DMS79 treated with DMSO at 0.1 percent for 48 hours (cell line): Measurements from ENCODE around the gene ITGB5.
"Not testable (repeated sequence)": the region's sequence is repeated elsewhere in the genome, so short reads cannot be mapped to it uniquely, and the experiment has no call there.

Source experiments
- DNase-seq: peaks from one replicate; lab custom pipeline; 2025; lab: John Stamatoyannopoulos, UW

Gene ITGB5

DNA sequence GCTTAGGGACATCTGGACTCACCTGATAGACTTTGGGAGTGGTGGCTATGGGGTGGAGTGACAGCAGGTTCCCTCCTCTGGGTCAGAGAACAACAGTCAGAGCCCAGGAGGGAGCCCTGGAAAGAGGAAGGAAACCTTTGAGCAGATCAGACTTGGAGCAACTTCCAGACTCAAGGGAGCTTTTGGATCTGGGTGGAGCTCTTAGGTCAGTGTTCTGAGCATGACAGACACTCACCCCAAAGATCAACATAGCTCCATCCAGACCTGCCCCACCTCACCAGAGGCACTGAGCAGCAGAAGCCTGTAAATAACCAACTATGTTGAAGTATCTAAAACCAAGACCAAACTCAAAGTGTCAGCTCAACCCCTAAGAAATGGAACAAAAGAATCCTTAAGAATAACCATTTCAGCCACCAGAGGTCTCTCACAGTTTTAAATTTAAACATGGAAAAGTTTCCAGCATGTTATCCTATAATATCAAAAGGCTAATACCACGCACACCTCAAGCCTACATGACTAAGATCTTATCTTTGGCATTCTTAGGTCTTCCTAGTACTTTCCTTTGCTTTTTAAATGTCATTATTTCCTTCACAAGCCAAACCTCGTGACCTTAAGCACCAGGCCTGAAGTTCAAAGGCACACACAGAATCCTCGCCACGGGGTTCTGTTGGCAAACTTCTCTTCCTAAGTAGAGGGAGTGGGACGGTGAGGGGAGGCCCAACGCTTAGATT is 100.5 kb downstream of the ITGB5 start:
- no peak for DNase-seq

GRCh38 chr3:124785973-124786372 is 101.2 kb downstream of the ITGB5 start:
- no peak for DNase-seq

GRCh38 chr3:124784686-124785382 is 102.3 kb downstream of the ITGB5 start:
- DNase-seq: no peak

DNA sequence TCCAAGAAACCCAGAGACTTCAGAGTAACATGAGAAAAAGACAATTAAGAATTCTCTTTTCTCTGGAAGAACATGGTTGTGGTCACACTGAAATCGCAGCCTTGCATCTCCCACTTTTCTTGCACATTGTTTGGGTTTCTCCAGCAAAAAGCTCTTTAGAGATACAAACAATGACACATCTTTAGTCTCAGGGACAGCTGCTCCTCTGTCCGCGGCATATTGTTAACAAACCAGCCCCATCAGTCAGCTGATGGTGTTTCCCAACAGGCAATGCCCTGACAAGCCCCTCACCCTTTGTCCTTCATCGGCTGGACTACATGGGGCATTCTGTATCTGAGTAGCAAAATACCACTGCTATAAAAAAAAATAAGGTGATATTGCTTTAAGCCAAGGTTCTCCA is 103.5 kb downstream of the ITGB5 start:
- no peak for DNase-seq

DNA sequence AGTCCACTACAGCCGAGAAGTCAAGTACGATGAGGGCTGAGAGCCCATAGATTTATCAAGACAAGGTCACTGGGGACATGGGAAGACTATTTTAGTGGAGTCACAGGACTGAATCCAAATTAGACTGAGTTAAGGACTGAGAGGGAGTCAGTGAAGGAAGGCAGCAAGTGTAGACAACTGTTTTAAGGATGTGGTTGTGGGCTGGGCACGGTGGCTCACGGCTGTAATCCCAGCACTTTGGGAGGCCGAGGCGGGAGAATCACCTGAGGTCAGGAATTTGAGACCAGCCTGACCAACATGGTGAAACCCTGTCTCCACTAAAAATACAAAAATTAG is 104.8 kb downstream of the ITGB5 start:
- DNase-seq: not testable (repeated sequence)

GRCh38 chr3:124781476-124782376 is 105.4 kb downstream of the ITGB5 start:
- no peak for DNase-seq

- DNase-seq: no peak
Observed at GRCh38 chr3:124780761-124781475, 106.2 kb downstream of the ITGB5 start.

DNA sequence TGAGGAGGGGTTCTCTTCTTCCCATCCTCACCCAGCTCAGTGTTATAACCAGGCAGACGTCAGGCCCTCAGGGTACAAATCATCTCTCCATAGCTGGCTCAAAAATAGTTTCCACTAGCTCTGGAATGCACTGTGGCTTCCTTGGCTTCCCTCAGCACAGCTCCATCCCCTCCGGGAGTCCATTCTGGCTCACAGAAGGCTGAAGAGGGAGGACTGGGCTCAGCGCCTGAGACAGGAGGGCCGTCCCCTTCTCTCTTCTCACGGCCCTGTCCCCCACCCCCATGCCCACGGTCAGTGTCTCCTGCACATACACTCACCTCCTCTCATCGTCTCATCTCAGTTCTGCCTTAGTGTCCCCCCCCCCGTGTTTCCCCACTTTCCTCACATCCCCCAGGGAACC is 106.8 kb downstream of the ITGB5 start:
- DNase-seq: no peak

DNA sequence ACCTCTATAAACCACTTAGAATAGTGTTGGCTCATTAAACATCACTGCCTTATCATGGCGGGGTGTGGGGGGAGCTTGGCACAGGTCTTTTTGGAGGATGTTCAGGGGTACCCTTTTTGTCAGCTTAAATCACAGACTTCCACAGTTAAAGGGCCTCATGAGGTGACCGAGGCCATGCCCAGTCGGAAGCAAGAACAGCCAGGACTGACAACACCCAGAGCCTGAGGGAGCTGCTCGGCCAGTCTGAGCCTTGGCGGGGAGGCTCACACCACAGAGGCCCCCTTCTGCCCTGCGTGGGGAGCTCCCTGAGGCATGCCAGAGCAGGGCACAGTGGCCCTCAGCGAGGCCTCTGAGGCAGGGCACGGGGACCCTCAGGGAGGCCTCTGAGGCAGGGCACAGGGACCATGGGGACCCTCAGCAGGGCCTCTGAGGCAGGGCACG is 107.4 kb downstream of the ITGB5 start:
- no peak for DNase-seq

- DNase-seq: no peak
Observed at GRCh38 chr3:124779116-124779515, 108.0 kb downstream of the ITGB5 start.

DNA sequence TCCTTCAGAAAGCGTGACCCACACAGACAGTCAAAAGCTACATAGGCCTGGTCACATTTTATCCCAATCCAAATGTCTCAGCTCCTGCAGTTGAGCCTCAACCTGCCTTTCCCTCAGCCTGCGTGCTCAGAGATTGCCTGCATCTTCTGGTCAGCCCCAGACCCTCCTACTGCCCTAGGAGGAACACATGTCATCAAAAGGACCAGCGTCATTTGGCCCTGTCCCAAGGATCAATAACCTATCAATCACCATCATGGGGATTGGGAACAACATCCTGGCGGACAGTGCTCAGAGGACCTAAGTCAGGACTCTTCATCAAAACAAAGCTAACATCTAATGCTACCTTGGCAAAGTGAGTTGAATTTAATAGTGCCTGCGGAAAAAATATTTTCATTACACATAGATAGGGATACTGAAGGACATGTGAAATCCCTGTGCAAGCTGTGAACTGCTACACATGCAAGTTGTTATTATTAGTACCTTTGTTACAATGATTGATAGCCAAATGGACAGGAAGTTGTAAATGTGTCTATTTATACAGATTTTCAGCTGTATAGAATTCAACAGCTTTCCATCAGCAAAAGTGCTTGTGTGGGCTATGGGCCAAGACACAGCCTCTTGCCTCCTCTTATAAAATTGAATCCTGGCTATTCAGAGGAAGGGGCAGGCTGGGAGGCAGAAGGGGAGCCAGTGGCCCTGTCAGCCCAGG is 109.2 kb downstream of the ITGB5 start:
- peak; percentile 16 for DNase-seq

GRCh38 chr3:124776856-124777255 is 110.3 kb downstream of the ITGB5 start:
- DNase-seq: no peak

DNA sequence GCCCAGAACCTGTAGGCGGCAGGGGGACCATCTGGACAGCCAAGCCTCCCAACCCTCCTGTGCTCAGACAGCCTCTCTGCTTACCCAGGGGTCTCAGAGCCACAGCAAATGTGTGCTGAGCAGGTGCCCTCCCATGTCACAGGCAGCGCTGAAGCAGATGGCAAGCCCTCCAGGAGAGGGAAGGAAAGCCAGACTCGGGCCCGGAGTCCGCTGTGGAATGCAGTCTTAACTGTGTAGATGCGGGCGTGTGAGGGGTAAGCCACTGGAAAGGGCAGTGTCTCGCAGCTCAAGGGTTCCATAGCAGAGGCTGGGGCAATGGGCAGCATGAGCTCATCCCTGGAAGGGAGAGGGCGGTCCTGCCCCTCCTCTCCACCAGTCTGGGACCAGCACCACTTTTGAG is 111.3 kb downstream of the ITGB5 start:
- no peak for DNase-seq

GRCh38 chr3:124774841-124775402 is 112.2 kb downstream of the ITGB5 start:
- no peak for DNase-seq

GRCh38 chr3:124774327-124774718 is 112.8 kb downstream of the ITGB5 start:
- DNase-seq: no peak

DNA sequence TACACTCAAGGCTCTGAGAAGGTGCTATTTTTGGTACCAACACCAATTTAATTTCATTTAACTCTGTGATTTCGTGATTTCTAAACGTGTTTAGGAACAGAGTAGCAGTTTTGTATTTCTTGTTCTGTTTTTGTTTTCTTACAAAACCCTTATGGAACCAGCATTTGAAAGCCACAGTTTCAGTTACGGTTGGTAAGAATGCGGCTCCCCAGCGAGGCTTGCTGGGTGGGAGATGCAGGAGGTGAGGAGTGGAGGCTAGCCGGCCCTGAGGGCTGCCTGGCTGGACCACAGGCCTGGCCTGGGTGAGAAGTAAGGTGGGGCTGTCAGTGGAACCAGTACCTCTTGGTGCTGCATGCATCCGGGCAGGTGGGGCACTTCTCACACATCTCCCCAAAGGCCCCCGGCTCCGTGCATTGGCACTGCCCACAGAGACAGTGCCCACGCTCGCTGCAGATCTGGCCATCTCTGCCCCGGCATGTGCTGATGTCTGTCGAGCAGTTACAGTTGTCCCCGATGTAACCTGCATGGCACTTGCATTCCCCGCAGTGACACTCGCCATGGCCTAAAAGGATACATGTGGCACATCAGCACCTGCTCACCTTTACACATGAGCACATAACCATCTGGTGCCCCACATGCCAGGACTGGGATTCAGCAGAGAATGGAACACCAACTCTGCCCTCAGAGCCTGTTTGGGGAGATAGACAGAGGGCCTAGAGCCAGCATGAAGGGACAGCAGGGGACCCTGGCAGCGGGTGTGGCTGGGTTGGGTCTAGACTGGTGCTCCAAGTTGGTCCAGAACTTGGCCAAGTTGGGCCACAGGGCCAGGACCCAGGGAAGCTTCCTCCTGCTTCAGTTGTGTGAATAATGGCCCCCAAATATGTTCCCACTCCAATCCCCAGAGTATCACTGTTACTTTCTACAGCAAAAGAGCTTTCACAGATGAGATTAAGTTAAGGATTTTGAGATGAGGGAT is 113.5 kb downstream of the ITGB5 start:
- no peak for DNase-seq

DNA sequence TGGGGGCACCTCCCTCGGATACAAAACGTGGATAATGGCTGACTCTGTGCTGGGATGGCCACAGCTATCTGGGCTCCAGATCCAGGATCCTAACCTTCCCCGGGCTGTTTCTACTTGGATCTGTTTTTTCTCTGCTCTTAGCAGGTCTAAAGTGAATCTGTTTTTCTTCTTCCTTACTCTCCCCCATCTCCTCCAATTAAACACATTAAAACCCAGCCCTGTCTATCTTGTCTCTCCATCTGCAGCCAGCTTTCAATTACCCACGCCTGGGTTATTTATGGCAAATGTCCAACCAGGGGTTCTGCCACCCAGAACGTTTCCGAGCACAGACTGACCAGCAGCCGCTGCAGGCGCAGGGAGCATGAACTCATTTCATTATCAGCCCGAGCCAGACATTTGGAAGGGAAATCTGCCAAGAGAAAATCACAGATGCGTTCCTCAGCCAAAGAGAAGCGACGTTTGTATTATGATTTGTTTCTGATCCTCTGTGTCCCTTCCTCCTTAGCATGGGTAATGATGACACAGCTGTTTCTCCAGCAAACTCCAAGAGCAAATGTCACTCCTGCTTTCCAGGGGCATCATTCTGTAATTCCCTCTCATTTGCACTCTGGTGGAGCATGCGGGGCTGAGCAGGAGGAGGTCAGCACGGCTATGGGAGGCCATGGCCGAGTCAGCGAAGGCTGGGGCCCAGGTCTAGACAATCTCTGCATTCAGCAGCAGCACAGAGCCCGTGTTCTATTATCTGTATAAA is 114.9 kb downstream of the ITGB5 start:
- peak; percentile 64 for DNase-seq

DNA sequence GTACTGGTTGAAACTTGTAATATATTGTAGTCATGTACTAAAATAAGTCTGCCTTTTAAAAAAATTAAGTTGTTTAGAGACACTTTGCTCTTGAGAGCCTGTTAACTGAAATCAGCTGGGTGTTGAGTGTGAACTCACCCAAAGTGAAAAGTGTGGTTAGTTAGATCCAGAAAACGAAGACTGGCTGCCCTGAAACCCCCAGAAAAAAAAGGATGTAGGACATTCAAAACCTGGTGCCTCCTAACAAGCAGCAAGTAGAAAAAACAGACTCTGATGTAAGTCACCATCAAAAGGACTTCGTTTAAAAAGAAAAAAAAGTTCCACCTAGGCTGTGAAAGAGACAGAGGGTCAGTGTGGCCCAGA is 116.1 kb downstream of the ITGB5 start:
- DNase-seq: no peak
